Thyroid gland (tissue), 4 donors: ENCODE measurements around the gene RPL13A. TPM values are rescaled to one million over a fixed set of nuclear protein-coding genes. Genes with fewer than 3 reads are reported as not detected.

ENCODE experiments used
- DNase-seq, 2 donors: peaks; one replicate each; pipeline ENCODE4 v3.0.0-alpha.2; 2019
- H3K27ac ChIP-seq, 3 donors: fragments of 200-600 bp; sonication (generic); 1 replicate in 2 of 3; 2 replicates in 1 of 3; pipeline ENCODE4 v1.5.1; 2016 to 2019; ENCODE audit warnings: mild to moderate bottlenecking in 1 of 3, moderate library complexity in 1 of 3
- H3K27me3 ChIP-seq: fragments of 200-600 bp; sonication (generic); one replicate; pipeline ENCODE4 v1.5.1; 2019
- H3K36me3 ChIP-seq, 2 donors: fragments of 200-600 bp; sonication (generic); one replicate each; pipeline ENCODE4 v1.5.1; 2016 to 2019
- H3K4me1 ChIP-seq, 2 donors: fragments of 200-600 bp; sonication (generic); one replicate each; pipeline ENCODE4 v1.5.1; 2017 to 2019
- H3K4me3 ChIP-seq, 3 donors: fragments of 200-600 bp; sonication (generic); replicated peaks in 1 of 3; 1 replicate in 2 of 3; 2 replicates in 1 of 3; pipeline ENCODE4 v1.5.1; 2016; ENCODE audit warnings: mild to moderate bottlenecking in 1 of 3
- H3K9me3 ChIP-seq: fragments of 200-600 bp; sonication (generic); one replicate; pipeline ENCODE4 v1.5.1; 2017
- CTCF ChIP-seq, 6 experiments: fragments of 200-600 bp in 3 of 6; fragments of 450-650 bp in 3 of 6; sonication (generic) in 3 of 6; IDR thresholded peaks; one replicate each; pipeline ENCODE4 v1.5.1; 2016 to 2019; ENCODE audit warnings: antibody characterized with exemption in 6 of 6, mild to moderate bottlenecking in 2 of 6, inconsistent platforms in 1 of 6, moderate library complexity in 1 of 6
- POLR2A ChIP-seq, 2 donors: fragments of 450-650 bp; IDR thresholded peaks; one replicate each; pipeline ENCODE4 v1.6.1; 2017; ENCODE audit warnings: antibody characterized with exemption in 2 of 2, mild to moderate bottlenecking in 2 of 2, moderate library complexity in 1 of 2
- WGBS, 2 donors: methylation state at CpG; one replicate each; pipeline ENCODE4 v1.1.5; 2017; 5-methylcytosine and 5-hydroxymethylcytosine counted together
- intact Hi-C: fragments of 100-400 bp; cut with DNase I; formaldehyde crosslinking; loops from one replicate; pipeline ENCODE4 v1.15.1; 2023
- total RNA-seq, 4 donors: library from RNA; depleted of rRNA; stranded (reverse); fragments of >200 nt; gene quantifications; one replicate each; pipeline ENCODE4 v1.2.3, GENCODE V29; 2016

RPL13A gene
- total RNA-seq, 4 donors from 2014 or later, result 1,542 to 2,853 (median 2,123) TPM

- 92 to 97% methylated on average over 10 to 12 of the region's 12 CpGs for WGBS, 2 donors
- Histone ChIP-seq H3K4me1 (no peaks in the 10 kb centered on the region), H3K4me3 (no peak overlapping the region), H3K27me3 (no peaks in the 10 kb centered on the region), H3K9me3 (no peaks in the 10 kb centered on the region), H3K36me3 (peaks cover 0 to 14% of the 10 kb centered on the region in 2 donors), H3K27ac (no peak overlapping the region)
- TF ChIP-seq CTCF (IDR thresholded peaks at IDR 0.05), result no peak
- no peak for TF ChIP-seq POLR2A (IDR thresholded peaks at IDR 0.05)
- no peak for DNase-seq
- intact Hi-C loops, result no loop called here
Measured at GRCh38 chr19:49462492-49462891, 24.9 kb upstream of the RPL13A start.

DNA sequence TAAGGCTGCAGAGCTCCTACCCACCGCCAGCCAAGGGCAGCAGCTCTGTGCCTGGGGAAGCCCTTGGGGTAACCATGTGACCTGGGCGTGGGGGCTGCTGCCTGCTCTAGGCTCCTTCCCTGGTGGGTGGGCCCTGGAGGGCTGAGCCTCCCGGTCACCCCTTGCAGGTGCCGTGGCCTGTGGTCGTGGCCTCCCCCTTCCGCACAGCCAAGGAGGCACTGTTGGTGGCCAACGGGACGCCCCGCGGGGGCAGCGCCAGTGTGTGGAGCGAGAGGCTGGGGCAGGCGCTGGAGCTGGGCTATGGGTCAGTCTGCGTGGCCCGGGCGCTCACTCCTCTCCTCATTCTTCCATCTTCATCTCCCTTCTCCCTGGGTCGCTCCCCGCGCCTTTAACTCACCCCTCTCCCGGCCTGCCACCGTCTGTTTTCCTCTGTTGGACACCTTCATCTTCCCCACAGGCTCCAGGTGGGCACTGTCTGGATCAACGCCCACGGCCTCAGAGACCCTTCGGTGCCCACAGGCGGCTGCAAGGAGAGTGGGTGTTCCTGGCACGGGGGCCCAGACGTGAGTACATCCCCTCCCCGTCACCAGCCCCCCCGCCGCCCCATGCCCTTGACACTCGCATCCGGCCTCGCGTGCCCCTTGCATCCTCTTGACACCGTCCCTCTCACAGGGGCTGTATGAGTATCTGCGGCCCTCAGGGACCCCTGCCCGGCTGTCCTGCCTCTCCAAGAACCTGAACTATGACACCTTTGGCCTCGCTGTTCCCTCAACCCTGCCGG, 23.3 kb upstream of the RPL13A start:
- no peak for TF ChIP-seq POLR2A (IDR thresholded peaks at IDR 0.05)
- no peak for TF ChIP-seq CTCF (IDR thresholded peaks at IDR 0.05)
- intact Hi-C loops, result no loop called here
- Histone ChIP-seq H3K27me3 (no peaks in the 10 kb centered on the region), H3K36me3 (peaks cover 0 to 14% of the 10 kb centered on the region in 2 donors), H3K4me1 (peaks cover 0 to 8% of the 10 kb centered on the region in 2 donors), H3K27ac (no peak overlapping the region), H3K4me3 (no peak overlapping the region), H3K9me3 (no peaks in the 10 kb centered on the region)
- no peak for DNase-seq
- WGBS, 2 donors, result 91 to 93% methylated on average over 30 to 38 of the region's 39 CpGs

GRCh38 chr19:49465371-49465770, 22.0 kb upstream of the RPL13A start:
- Histone ChIP-seq H3K9me3 (no peaks in the 10 kb centered on the region), H3K27ac (no peak overlapping the region), H3K4me1 (peaks cover 0 to 8% of the 10 kb centered on the region in 2 donors), H3K36me3 (peaks cover 0 to 11% of the 10 kb centered on the region in 2 donors), H3K27me3 (no peaks in the 10 kb centered on the region), H3K4me3 (no peak overlapping the region)
- WGBS, 2 donors, result 100% methylated on average over 1 of the region's 3 CpGs; no CpG with 5 or more reads in 1 of the 2 donors
- TF ChIP-seq CTCF (IDR thresholded peaks at IDR 0.05) (no peak), POLR2A (IDR thresholded peaks at IDR 0.05) (no peak)
- no peak for DNase-seq
- intact Hi-C loops, result no loop called here

- Histone ChIP-seq H3K27ac (peak overlapping the region in 1 of 3 donors; percentile 45), H3K9me3 (no peaks in the 10 kb centered on the region), H3K4me1 (peaks cover 0 to 8% of the 10 kb centered on the region in 2 donors), H3K36me3 (peaks cover 0 to 11% of the 10 kb centered on the region in 2 donors), H3K4me3 (no peak overlapping the region), H3K27me3 (no peaks in the 10 kb centered on the region)
- WGBS, 2 donors, result 91 to 95% methylated on average over 13 to 19 of the region's 19 CpGs
- DNase-seq, result no peak
- intact Hi-C loops, result no loop called here
- TF ChIP-seq POLR2A (IDR thresholded peaks at IDR 0.05) (no peak), CTCF (IDR thresholded peaks at IDR 0.05) (no peak)
Measured at GRCh38 chr19:49468199-49468598, 19.2 kb upstream of the RPL13A start.

DNA sequence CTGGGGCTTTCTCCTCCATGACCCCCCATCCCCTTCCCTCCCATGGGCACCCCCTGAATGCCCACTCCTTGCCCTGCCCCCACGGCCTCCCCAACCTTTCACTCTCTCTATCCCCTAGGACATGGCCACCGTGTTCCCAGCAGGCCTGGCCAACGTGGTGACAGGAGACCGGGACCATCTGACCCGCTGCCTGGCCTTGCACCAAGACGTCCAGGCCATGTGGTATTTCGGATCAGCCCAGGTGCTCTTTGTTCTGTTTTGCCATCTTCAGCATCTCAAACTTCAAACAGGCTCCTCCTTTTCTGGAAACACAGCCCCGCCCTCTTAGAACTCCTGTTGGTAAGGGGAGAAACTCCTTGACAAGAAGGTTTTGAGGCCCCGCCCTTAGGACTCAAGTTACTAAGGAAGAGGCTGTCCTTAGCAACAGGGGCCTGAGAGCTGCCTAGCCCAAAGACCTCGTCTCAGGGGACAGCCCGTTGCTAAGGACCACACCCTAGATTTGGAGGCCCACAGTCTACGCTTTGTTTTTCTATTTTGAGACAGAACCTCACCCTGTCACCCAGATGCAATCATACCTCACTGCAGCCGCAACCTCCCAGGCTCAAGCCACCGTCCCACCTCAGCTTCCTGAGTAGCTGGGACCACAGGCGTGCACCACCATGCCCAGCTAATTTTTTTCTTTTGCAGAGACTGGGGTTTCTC, 18.5 kb upstream of the RPL13A start:
- no peaks in the 10 kb centered on the region for H3K9me3 ChIP-seq
- H3K27me3 ChIP-seq, result no peaks in the 10 kb centered on the region
- intact Hi-C loops, result no loop called here
- H3K4me1 ChIP-seq, result peaks cover 4 to 8% of the 10 kb centered on the region in 2 donors
- 70 to 75% methylated on average over 15 of the region's 15 CpGs for WGBS, 2 donors
- TF ChIP-seq CTCF (IDR thresholded peaks at IDR 0.05) (no peak), POLR2A (IDR thresholded peaks at IDR 0.05) (no peak)
- peak; percentile 18 to 36 for DNase-seq
- H3K4me3 ChIP-seq, result no peak overlapping the region
- H3K27ac ChIP-seq, result peak overlapping the region in 1 of 3 donors; percentile 45
- peaks cover 0 to 11% of the 10 kb centered on the region in 2 donors for H3K36me3 ChIP-seq
